SIG-M5 treated with dmso at 0.1 percent for 504 hours (cell line): ENCODE results near the gene EVI2B.
"Not testable (repeated sequence)": the region's sequence is repeated elsewhere in the genome, so short reads cannot be mapped to it uniquely, and the experiment has no call there.

Experiments used
- DNase-seq: peaks from one replicate; lab custom pipeline; 2025; ENCODE audit not compliant: unreplicated experiment; lab: John Stamatoyannopoulos, UW

The EVI2B gene

GRCh38 chr17:31273516-31273915 is 40.3 kb downstream of the EVI2B start:
- DNase-seq = no peak

- DNase-seq = no peak
These were observed 41.1 kb downstream of the EVI2B start for GRCh38 chr17:31272803-31273202.

- no peak for DNase-seq
These were observed 41.6 kb downstream of the EVI2B start for GRCh38 chr17:31272236-31272635.

- no peak for DNase-seq
These were observed 44.3 kb downstream of the EVI2B start for GRCh38 chr17:31269578-31269983.

GRCh38 chr17:31269036-31269577 is 44.7 kb downstream of the EVI2B start:
- DNase-seq = no peak

GRCh38 chr17:31266042-31266441 is 47.8 kb downstream of the EVI2B start:
- peak; percentile 29 for DNase-seq

GRCh38 chr17:31262923-31263322 is 50.9 kb downstream of the EVI2B start:
- DNase-seq = not testable (repeated sequence)

- DNase-seq = no peak
These were observed 52.3 kb downstream of the EVI2B start for GRCh38 chr17:31261601-31262000.

GRCh38 chr17:31260151-31260550 is 53.7 kb downstream of the EVI2B start:
- DNase-seq = no peak

- no peak for DNase-seq
These were observed 56.9 kb downstream of the EVI2B start for GRCh38 chr17:31256936-31257335.

- DNase-seq = no peak
These were observed 59.2 kb downstream of the EVI2B start for GRCh38 chr17:31254654-31255053.
